Suppressor macrophage (primary cell): Measurements from ENCODE around the gene ITGA3.
"Not testable (repeated sequence)": the region's sequence is repeated elsewhere in the genome, so short reads cannot be mapped to it uniquely, and the experiment has no call there.

Experiments used
- DNase-seq, 4 experiments: peaks; one replicate each; pipeline ENCODE4 v3.0.0-alpha.2; 2020 to 2022

ITGA3 gene

DNA sequence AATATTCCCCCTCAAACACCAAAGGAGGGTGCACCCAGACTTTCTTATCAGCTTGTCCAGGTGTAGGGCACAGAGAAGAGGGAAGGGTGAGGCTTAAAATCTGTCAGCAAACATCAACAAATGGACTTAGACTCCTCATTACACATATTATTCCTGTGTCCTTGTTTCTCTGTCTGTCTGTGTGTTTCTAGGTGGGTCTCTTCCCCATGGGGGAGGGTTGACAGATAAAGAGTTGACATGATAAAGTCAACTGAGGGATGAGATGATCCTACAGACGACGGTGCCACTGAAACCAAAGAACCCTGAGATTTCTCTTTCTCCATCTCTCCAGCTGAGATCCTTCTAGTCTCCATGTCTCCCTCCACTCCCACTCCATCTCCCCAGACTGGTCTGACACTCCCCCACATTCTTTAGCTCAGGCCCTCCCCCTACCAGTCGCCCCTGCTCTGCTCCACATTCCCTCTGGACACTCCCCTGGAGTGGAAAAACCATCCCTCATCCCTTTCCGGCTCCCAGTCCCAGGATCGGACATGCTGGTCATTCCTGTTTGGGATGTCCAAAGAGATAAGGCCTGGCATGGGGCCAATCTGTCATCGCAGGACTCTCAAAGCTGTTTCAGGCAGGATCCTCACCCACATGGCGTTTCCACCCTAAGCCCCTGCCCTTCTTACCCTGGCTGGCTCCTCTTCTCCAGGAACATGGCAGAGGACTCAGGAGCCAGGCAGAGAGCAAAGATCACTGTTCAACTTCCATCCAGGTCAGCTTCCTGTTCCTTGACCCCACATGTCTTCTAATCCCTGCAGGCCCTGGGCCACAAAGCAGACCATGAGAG lies 2.9 kb upstream of the ITGA3 start:
- no peak for DNase-seq

DNA sequence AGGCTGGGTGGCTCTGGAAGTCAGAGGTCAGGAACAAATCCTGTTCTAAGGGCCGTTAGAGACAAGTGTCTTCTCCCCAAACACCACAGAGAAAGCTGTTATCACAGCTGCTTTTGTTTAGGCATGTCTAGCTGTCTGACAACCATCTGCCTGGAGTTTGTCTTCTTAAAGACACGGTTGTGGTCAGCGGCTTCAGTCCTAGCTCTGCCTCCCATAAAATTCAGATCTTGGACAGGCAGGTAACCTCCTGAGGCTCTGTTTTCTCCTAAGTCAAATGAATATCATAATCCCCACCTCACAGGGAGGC lies 2.3 kb upstream of the ITGA3 start:
- no peak for DNase-seq

DNA sequence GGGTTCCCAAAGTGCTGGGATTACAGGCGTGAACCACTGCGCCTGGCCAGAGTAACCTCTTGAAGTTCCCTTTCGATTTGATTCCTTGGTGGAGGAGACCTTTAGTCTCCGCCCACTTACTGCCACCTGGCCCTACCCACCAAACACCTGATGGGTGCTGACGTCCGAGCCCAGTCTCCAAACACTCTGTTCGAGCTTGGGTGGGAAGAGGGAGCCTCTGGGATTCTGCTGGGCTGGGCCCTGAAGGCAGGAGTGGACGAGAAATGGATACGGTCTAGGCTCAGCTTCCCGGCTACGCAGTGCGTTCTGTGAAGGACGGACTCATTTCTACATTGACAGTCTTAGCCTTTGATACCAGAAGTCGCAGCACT lies 870 bp upstream of the ITGA3 start:
- peak; percentile 16 to 39 (median 22) for DNase-seq

DNA sequence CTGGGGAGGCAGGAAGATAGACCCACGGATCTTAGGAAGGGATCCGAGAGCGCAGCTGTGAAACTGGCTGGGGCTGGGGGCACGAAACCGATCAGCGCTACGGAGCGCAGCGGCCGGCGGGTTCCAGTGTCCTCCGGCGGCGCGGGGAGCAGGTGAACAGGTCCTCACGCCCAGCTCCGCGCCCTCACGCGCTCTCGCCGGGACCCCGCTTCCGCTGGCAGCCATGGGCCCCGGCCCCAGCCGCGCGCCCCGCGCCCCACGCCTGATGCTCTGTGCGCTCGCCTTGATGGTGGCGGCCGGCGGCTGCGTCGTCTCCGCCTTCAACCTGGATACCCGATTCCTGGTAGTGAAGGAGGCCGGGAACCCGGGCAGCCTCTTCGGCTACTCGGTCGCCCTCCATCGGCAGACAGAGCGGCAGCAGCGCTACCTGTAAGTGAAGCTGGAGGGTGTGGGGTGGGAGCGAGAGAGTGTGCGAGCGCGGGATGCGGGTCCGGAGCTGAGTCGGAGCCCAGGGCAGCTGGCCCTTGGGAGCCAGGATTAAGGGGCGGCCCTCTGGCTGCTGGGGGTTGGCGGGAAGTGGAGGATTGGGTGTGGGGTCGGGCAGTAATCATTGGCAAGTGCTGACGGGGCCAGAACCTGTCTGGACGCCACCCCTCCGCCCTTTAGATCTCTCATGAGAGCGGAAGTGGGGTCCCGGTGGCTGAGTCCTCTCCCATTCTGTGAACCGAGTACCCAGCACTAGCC lies 479 bp downstream of the ITGA3 start:
- peak; percentile 22 to 59 (median 42) for DNase-seq

DNA sequence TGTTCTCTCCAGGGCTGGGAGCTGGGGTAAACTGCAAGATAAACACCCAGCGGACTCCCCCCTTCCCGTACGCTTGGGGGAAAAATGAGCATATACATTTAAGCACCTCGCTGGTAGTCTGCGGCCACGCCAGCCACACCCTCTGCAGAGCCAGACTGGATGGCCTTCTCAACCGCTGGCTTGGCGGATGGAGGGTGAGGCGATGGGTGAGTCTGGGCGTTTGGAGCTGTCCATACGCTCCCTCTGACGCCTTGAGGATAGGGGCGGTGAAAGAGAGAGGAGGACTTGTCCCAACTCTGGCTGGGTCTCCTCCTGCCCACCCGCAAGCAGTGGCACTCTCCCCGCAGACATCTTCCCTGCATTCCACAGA lies 1.0 kb downstream of the ITGA3 start:
- DNase-seq = no peak

DNA sequence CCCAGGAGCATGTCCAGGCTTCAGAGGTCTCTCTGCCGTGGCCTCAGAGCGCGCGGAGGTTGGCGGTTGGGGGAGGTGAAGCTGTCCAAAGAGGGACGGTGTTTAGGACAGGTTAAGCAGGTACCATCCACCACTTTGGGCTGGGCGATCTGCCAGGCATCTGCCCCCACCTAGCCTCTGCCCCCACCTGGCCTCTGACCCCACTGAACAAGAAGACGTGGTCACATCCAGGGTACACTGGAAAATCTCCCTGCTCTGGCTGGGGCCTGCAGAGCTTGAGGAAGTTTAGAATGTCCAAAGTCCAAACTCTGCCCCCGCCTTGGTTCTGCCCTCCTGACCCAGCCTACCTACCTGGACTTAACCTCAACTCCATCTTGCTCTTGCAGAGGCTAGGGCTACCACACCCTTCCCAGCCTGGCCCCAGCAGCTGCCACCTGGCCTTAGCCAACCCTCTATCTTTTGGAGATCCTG lies 1.6 kb downstream of the ITGA3 start:
- no peak for DNase-seq

DNA sequence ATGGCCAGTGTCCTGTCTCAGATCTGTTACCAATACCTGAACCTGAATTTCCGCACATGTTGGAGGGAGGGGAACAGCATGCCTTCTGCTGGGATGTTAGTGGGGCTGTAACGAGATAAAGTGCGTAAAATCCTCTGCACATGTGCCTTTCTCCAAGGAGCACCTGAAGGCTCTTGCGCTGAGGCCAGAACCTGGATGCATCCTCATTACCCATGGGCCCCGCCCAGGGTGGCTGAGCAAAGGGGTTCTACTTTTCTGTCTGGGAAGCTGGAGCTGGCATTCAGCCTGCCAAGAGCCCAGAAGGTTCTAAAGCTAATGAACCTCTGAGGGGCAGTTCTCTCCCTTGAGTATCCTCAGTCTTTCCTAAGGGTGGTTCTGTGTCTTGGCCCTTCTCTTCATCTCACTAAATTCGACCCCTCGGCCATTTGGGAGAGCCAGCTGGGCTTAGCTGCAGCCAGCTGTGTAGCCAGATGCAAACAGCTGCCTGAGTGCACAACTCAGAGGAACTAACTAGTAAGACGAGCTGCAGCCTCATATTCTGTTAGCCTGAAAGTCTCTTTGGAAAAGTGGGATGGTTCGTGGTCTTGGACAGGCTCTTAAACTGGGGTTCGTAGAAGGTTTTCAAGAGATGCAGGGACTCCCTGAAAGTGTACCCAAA lies 2.5 kb downstream of the ITGA3 start:
- no peak for DNase-seq

DNA sequence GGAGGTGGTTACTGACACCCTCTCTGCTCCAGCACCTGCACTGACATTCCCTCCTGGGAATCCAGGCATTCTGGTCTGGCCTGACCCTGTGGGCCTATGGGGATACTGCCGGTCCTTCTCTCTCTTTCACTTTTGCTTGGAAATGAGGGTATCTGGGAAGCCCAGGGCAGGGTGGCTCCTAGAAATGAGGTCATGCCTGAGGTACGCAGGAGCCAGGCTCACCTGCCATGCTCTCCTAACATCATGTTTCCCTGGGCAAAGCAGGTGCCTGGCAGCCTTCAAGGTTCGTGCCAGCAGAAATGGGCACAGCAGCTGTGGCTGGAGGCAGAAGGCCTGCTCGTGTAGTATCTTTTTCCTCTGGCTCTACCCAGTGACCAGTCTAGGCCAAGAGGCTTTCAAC lies 3.3 kb downstream of the ITGA3 start:
- no peak for DNase-seq

DNA sequence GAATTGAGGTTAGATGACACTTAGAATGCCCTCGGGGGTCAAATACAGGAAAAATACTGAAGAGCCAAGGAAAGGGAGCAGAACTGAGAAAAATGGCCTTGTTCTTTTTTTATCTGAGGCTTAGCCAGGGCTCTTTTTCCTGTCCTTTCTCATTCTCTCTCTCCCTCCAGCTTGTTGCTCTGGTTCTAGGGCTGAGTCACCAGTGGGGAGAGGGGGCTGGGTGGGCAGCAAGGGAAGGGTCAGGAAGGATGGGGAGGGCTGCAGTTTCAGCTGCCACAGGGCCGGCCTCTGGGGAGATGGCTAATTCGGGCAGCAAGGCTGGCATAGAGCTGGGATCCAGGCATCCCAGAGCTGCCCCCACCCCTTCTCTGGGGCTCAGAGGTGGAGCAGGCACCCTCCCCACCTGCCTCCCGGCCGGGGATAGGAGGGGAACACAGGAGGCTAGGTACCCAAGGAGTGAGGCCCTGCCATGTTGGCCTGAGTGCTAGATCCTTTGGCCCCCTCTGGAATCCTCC lies 3.9 kb downstream of the ITGA3 start:
- no peak for DNase-seq

DNA sequence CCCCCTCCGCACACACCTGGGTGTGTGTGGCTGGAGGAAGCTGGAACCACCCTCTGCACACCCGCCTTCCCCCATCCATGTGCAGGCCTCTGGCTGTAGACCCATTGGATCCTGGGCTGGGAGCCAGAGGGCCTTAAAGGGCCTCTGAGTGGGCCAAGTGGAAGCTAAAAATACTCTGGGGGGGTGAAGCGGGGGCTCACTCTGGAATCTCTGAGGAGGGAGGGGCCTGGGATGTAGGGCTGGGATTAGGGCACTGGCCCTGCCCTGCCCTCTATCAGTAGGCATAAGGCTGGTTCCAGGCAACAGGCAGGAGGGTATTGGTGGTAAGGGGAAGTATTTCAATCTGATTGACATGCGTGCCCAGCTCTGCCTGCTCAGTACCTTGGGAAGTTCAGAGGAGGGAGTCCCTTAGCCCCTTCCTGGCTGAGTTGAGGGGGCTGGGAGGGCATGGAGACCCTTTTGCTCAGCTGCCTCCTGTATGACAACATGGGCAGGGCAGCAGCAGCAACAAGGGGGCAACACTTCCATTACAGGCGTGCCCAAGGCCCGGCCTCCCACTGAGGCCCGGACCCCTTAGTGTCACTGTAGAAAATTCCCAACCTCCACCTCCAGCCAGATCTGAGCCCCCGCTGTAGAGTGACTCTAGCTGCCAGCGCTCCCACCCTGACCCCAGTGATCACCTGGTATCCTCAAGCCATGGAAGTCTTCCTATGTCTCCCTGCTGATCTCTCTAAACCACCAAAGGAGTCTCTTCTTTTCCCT lies 5.2 kb downstream of the ITGA3 start:
- DNase-seq = no peak

DNA sequence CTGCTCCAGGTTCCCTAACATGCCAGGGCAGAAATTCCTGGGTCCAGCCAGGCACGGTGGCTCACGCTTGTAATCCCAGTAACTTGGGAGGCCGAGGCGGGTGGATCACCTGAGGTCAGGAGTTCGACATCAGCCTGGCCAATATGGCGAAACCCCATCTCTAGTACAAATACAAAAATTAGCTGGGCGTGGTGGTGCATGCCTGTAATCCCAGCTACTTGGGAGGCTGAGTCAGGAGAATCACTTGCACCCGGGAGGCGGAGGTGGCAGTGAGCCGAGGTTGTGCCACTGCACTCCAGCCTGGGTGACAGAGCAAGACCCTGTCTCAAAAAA lies 5.8 kb downstream of the ITGA3 start:
- not testable (repeated sequence) for DNase-seq

DNA sequence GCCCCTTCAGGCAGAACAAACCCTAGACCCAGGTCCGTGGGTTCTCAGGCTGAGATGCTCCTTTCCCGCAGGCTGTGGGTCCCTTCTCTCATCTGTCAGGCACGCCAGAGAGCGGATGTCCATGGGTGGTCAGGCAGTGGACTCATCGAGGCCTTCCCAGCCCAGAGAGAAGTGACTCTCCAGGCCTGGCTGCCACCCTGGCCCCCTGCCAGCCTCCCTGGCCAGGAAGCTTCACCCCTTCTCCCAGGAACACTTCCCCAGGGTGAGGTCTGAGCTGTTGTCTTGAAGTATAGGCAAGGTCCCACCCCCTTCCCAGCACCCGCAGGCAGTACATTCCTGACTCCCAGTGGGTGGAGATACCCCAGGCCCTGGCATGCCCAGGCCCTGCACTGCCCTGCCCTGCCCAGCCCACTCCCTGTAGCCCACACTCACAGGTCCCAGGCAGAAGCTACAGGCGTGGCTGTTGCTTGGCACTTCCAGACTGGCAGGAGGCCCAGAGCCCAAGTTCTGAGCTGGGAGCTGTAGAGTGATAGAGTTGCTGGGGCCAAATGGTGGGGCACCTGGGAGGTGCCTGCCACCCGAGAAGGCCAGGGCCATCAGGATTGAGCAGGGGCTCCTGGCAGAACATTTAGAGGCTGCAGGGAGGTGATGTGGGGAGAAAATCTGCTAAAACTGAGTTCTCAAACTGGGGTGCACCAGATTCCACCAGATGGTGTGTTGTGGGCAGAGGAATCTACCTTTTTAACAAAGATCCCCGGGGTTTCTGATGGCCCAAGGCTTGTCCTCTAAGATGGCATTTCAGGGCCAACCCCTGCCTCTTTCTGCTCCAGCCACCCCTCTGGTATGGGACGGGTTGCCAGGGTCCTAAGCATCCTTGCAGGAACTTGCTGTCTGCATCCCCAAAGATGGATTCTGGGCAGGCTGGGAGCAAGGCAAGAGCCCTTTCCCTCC lies 6.7 kb downstream of the ITGA3 start:
- DNase-seq = peak; percentile 44 to 71 (median 53)

DNA sequence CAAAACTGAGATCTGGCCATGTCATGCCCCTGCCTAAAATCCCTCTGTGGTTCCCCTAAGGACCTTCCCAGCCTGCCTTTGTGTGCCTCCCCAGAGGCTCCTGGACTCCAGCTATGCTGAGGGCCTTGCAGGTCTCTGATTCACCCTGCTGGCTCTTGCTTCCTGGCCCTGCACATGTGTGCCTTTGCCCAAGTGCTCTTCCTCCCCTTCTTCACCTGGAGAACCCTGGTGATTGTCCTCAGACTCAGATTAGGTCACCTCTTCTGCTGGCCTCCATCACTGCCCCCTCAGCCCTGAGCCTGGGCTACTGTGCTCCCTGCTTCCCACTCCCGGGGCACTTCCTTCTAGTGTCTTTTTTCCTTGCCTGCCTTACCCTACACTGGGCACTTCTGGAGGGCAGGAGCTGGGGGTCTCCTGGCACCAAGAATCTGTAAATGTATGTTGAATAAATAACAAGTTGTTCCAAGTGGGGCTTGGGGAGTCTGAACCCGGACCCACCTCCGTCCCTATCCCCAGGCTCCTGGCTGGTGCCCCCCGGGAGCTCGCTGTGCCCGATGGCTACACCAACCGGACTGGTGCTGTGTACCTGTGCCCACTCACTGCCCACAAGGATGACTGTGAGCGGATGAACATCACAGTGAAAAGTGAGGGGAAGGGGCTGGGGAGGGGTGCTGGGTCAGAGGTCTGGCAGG lies 7.8 kb downstream of the ITGA3 start:
- peak; percentile 35 to 74 (median 64) for DNase-seq

DNA sequence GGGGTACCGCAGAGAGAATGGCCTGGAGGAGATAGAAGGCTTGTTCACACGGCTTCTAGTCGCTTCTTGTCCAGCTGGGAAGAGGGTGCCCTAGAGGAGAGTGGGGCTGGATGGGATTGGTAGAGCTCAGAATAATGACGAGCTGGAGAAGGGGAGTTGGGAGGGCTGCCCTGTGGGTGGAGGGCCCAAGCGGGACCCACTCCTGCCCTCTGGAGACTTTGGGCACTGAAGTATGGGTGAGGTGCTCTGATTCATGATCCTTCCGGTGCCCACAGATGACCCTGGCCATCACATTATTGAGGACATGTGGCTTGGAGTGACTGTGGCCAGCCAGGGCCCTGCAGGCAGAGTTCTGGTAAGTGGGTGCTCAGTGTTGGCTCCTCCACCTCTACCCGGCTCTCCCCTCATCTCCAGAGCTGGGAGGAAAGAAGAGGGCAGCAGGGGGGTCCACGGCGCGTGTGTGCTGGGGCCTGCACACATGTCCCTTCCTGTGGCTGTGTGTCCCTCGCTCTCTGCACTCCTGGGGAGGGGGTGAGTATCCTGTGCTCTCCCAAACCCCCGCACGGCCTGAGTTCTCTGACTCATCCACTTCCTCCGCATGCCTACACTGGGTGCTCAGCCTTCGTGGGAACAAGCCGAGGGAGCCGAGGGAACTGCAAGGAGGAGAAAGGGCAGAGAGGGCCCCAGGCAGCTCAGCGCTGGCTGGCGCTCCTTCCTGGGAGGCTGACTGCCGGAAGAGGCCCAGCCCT lies 8.5 kb downstream of the ITGA3 start:
- peak; percentile 92 to 97 (median 95) for DNase-seq

DNA sequence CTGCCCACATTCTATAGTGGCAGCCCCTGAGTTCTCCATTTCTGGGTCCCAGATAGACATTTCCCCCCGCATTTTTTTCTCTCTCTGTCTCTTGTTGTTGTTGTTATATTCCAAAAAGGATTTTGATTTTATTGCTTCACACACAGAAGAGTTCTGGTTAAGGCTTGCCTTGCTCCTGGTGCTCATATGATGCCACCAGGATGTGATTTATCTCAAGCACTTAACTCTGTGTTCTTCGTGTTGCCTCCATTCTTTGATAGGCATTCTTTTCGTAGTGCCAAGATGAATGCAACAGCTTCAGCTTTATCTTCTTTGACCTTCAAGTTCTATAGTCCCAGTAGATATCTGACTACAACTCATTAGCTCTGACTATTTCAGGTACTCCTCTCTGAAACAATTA lies 9.1 kb downstream of the ITGA3 start:
- no peak for DNase-seq

DNA sequence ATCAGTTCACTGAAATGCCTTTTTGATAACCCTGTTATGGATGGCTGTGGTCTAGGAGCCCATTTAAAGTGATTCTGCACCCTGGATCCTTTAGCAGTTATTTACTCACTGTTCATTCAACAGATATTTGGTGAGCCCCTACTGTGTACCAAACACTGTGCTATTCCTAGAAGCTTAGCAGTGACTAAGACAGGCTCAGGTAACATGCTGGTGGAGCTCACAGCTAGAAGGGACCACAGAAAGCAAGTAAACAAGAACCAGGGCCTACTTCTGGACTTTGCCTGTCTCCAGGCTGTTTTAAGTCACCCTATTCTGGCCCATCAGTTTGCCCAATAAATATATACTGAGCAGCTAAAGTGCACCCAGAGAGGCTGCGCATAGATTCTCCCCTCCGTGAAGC lies 11.1 kb downstream of the ITGA3 start:
- no peak for DNase-seq

DNA sequence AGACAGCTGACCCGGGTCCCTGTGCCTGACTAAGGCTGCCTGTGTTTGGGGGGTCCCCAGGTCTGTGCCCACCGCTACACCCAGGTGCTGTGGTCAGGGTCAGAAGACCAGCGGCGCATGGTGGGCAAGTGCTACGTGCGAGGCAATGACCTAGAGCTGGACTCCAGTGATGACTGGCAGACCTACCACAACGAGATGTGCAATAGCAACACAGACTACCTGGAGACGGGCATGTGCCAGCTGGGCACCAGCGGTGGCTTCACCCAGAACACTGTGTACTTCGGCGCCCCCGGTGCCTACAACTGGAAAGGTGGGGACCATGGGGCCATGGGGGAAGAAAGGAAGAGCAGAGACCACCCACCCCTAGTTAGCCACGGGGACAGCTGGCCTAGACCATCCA lies 12.1 kb downstream of the ITGA3 start:
- no peak for DNase-seq

DNA sequence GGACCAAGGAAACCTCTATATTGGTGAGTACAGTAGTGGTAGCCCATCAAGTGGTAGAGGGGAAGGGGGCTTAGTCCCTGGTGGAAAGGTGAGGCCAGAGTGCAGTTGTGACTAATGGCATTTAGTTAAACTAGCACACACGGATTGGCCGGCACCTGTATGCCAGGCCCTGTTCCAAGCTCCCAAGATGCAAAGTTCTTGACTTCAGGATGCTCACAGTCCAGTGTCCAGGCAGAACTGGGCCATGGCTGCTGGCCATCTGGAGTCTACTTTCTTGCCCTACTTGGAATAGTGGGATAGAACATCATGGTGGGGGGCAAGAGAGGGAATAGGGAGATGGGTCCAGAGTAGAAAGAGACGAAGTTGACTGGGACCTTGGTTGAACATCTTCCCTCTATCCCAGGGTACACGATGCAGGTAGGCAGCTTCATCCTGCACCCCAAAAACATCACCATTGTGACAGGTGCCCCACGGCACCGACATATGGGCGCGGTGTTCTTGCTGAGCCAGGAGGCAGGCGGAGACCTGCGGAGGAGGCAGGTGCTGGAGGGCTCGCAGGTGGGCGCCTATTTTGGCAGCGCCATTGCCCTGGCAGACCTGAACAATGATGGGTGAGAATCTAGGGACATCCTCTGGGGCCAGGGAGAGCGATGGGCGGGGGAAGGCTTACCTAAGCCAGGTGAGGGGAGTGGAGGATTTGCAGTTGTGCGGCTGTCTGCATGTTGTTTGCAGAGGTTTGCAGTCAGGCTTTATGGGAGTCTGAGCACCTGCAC lies 15.2 kb downstream of the ITGA3 start:
- no peak for DNase-seq

DNA sequence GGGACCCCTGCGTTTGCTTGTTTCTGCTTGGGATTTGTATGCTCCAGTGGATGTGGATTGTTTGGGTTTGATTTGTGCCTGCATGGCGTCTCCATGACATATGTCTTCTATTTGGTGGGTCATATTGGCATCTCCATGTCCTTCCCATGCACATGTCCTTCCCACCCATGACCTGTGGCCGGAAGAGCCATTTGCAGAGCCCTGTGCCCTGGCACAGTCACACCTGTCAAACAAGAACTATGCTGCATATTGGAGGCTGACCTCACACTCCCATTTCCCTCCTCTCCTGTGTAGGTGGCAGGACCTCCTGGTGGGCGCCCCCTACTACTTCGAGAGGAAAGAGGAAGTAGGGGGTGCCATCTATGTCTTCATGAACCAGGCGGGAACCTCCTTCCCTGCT lies 15.8 kb downstream of the ITGA3 start:
- peak in 3 of 4 experiments; percentile 30 to 43 (median 32) for DNase-seq
